Measurements from ENCODE around the gene ROR1. TPM values are rescaled to one million over a fixed set of nuclear protein-coding genes. Genes with fewer than 3 reads are reported as not detected.

The ROR1 gene
- total RNA-seq, 4 donors from 2014 or later = 8.8 to 30.4 (median 14.1) TPM

DNA sequence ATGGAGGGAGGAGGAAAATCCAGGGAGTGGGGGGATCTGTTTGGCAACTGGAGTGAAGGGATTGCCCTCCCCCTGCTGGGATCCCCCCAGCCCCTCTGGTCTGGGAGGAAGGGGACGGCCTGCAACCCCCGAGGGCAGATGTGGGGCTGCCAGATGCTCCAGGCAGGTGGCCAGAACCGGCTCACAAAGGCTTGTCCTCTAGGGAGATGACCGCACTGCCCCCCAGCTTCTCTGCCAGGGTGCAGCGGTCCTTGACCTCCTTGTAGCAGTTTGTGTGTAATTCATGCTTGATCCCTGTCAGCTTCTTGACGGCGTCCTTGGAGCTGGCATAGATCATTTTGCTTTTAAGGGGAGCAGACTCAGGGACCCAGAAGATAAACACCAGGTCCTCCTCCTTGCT is 69.2 kb downstream of the ROR1 start:
- DNase-seq (ENCODE audit: low spot score) = no peak
- no peak for ATAC-seq (ENCODE audit: low FRiP score)
- TF ChIP-seq, protein P1, sequence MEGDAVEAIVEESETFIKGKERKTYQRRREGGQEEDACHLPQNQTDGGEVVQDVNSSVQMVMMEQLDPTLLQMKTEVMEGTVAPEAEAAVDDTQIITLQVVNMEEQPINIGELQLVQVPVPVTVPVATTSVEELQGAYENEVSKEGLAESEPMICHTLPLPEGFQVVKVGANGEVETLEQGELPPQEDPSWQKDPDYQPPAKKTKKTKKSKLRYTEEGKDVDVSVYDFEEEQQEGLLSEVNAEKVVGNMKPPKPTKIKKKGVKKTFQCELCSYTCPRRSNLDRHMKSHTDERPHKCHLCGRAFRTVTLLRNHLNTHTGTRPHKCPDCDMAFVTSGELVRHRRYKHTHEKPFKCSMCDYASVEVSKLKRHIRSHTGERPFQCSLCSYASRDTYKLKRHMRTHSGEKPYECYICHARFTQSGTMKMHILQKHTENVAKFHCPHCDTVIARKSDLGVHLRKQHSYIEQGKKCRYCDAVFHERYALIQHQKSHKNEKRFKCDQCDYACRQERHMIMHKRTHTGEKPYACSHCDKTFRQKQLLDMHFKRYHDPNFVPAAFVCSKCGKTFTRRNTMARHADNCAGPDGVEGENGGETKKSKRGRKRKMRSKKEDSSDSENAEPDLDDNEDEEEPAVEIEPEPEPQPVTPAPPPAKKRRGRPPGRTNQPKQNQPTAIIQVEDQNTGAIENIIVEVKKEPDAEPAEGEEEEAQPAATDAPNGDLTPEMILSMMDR (IDR thresholded peaks at IDR 0.05) = no peak

DNA sequence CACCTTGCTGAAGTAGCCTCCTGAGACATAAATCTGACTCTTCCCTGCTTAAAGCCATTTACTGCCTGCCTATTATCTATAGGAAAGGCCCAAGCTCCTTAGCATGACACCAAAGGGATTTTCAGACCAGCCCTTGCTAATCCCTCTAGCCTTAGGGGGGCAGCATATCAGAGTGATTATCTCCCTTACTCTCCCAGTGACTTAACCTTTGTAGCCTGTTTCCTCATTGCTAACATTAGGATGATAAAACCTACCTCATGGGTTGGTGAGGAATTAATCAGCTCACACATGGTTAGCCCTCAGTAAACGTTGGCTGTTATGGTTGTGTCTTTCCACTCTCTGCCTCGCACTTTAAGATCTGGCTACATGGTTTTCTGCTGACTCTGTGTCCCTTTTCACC is 70.1 kb downstream of the ROR1 start:
- no peak for ATAC-seq (ENCODE audit: low FRiP score)
- no peak for DNase-seq (ENCODE audit: low spot score)
- TF ChIP-seq, protein P1 (IDR thresholded peaks at IDR 0.05) = no peak

DNA sequence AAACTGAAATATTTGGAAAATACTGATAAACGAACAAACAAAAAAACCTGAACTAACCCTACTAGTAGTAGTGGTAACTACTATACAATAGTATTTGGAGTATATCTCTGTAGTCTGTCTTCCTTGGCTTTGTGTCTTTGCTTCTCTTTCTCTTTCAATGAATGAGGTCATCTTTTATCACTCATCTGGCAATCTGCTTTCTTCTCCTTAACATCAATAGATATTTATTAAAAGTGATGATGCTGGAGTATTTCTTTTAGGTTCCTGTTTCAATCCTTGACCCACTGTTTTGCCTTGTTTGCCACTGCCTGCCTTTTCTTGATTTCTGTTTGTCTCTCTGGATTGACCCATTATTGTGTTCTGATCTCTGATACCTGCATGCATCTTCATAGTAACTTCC is 71.5 kb downstream of the ROR1 start:
- DNase-seq (ENCODE audit: low spot score) (no peak), ATAC-seq (ENCODE audit: low FRiP score) (no peak)
- TF ChIP-seq, protein P1 (IDR thresholded peaks at IDR 0.05) = no peak

DNA sequence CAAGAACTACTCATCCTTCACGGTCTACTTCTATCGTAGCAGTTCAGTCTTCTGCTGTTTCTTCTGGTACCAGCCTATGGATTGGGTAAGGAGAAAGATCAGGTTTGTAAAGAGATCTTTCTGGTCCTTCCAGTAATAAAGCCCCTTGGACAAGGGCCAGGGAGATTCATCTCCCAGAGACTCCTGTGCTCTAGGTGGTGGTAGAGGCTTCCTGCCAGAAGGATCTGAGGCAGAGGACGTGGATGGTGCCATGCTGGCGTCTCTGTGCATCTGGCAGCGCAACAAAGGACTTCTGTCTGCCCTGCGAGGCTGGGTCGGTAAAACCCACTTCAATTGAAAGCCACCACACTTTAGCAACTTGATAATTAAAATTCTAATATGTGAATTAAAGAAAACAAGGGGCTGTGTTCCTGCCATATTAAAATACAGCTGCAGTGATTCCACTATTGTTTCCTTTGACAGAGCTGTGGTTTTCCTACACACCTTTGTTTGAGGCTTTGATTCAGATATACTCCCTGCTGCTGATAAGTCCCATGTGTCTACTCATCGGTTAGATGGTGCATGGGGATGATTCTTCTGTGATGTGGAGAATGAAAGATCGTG is 73.6 kb downstream of the ROR1 start:
- DNase-seq (ENCODE audit: low spot score) (no peak), ATAC-seq (ENCODE audit: low FRiP score) (no peak)
- TF ChIP-seq, protein P1 (IDR thresholded peaks at IDR 0.05) = no peak

DNA sequence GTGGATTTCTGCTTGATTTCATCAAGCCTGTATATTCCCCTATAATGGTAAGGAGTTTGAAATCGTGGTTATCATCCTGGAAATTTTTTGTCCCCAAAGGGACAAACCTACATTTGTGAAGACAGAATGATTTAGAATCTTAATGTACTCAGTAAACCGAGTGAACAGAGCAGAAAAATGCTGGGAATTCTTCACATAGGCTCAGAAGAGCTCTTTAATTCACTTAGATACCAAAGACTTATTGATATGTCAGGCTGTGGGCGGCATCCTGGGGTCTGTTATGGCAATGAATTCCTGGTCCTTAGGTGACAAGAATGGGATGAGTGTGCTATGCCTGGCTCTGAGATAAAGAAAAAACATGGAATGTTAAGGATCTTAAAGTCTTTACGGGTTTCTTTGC is 74.9 kb downstream of the ROR1 start:
- DNase-seq (ENCODE audit: low spot score) (no peak), ATAC-seq (ENCODE audit: low FRiP score) (no peak)
- TF ChIP-seq, protein P1 (IDR thresholded peaks at IDR 0.05) = no peak

DNA sequence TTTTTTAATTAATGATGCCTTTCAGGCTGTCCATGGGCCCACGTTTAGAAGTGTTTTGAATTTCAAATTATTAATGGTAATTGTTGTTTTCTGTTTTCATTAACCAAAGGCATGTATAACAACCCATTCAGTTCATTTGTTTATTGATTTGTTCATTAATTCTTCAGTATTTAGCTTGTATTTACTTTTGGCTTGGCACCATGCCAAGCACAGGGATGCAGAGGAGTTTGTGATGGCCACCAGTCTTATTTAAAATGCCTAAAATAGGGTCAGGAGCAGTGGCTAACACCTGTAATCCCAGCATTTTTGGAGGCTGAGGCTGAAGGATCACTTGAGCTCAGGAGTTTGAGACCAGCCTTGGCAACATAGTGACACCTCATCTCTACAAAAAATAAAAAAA is 75.3 kb downstream of the ROR1 start:
- no peak for DNase-seq (ENCODE audit: low spot score)
- TF ChIP-seq, protein P1 (IDR thresholded peaks at IDR 0.05) = no peak
- ATAC-seq (ENCODE audit: low FRiP score) = no peak

DNA sequence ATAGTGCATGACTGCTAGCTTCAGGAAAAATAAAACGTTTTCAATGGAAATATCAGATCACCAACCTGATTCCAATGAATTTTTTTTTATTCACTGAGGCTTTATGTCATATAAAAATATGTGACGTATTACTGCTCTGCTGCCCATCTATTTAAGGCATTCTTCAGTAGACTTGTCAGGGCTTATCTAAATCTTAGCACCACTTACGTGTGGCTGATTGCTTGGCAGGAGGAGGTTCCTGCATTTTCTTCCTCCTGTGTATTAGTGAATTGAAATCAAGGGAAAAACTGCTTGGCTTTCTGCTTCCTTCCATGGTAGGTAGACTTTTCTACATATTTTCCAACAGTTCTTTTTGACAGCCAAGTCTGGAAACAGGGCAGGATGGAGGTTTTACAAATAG is 80.3 kb downstream of the ROR1 start:
- ATAC-seq (ENCODE audit: low FRiP score) = no peak
- DNase-seq (ENCODE audit: low spot score) = no peak
- TF ChIP-seq, protein P1 (IDR thresholded peaks at IDR 0.05) = no peak

All from omental fat pad (tissue), 4 donors.